Right ventricle myocardium superior (tissue), 1 donor: ENCODE measurements around the gene SCGB1C2. TPM values are rescaled to one million over a fixed set of nuclear protein-coding genes. Genes with fewer than 3 reads are reported as not detected.

Experiments used
- ATAC-seq: fragments of 200-7000 bp; cut with Tn5 transposase; one replicate; pipeline ENCODE4 v1.9.1; 2020; ENCODE audit warnings: mild to moderate bottlenecking; ENCODE audit not compliant: poor library complexity
- DNase-seq: peaks from one replicate; pipeline ENCODE4 v3.0.0-alpha.2; 2020
- intact Hi-C: fragments of 100-400 bp; cut with DNase I; formaldehyde crosslinking; loops from one replicate; pipeline ENCODE4 v1.11.2; 2022
- total RNA-seq: library from RNA; stranded (reverse); fragmentation: NEBNext Ultra II Directional; extraction: Animal tissue kit (Norgen Biotek cat#: 25700); gene quantifications from one replicate; pipeline ENCODE4 v1.2.1, GENCODE V29; 2021
- donor health status: DM: no; HTN: yes; CAD: no; lungs with severe emphysema.

The SCGB1C2 gene
- total RNA-seq, 1 donor from 2014 or later, result not detected

- DNase-seq (no peak), ATAC-seq (no peak)
- intact Hi-C loops, result no loop called here
These were observed 44.8 kb downstream of the SCGB1C2 start for GRCh38 chr17:182050-182751.

- DNase-seq, result no peak
- no peak for ATAC-seq
- intact Hi-C loops, result no loop called here
These were observed 45.7 kb downstream of the SCGB1C2 start for GRCh38 chr17:183021-183420.

- DNase-seq (peak; percentile 27), ATAC-seq (no peak)
- intact Hi-C loops, result no loop called here
These were observed 48.2 kb downstream of the SCGB1C2 start for GRCh38 chr17:185445-186138.

- intact Hi-C loops, result no loop called here
- peak; percentile 11 for DNase-seq
- no peak for ATAC-seq
These were observed 49.8 kb downstream of the SCGB1C2 start for GRCh38 chr17:187130-187529.

Other genes with a start within 250 kb of the SCGB1C2 start
- gene DOC2B, start 44.1 kb downstream of the SCGB1C2 start, total RNA-seq, result 3.4 TPM
- 4.6 TPM for gene RPH3AL, start 215.2 kb downstream of the SCGB1C2 start, total RNA-seq